Nephron (organoid): ENCODE data around the gene ADCY1.

Experiments used
- H3K27ac Mint-ChIP-seq, 3 experiments: 2 replicates each; pipeline ENCODE4 v1.8.0; 2020; ENCODE audit warnings: mixed read lengths in 3 of 3, mild to moderate bottlenecking in 2 of 3, moderate library complexity in 1 of 3
- H3K27me3 Mint-ChIP-seq: 2 replicates; pipeline ENCODE4 v1.8.0; 2021; ENCODE audit warnings: low read depth, mild to moderate bottlenecking, moderate library complexity, mixed read lengths
- H3K36me3 Mint-ChIP-seq: 2 replicates; pipeline ENCODE4 v1.8.0; 2020; ENCODE audit warnings: low read depth, mixed read lengths
- H3K4me1 Mint-ChIP-seq: 2 replicates; pipeline ENCODE4 v1.8.0; 2020; ENCODE audit warnings: mixed read lengths
- H3K4me3 Mint-ChIP-seq, 3 experiments: 2 replicates each; pipeline ENCODE4 v1.8.0; 2020; ENCODE audit warnings: mild to moderate bottlenecking in 3 of 3, mixed read lengths in 3 of 3, moderate library complexity in 2 of 3
- H3K9me3 Mint-ChIP-seq: 2 replicates; pipeline ENCODE4 v1.8.0; 2020; ENCODE audit warnings: mixed read lengths
- CTCF ChIP-seq, 3 experiments: fragments of 200-600 bp; sonication (generic); IDR thresholded peaks; one replicate each; pipeline ENCODE4 v1.5.0; 2021; ENCODE audit warnings: antibody characterized with exemption in 3 of 3; ENCODE audit not compliant: unreplicated experiment in 3 of 3

Gene ADCY1

GRCh38 chr7:45579391-45579801, 5.2 kb downstream of the ADCY1 start:
- Mint-ChIP-seq H3K4me3 (no peak overlapping the region), H3K27ac (no peak overlapping the region), H3K9me3 (no peaks in the 10 kb centered on the region), H3K27me3 (peaks cover 39% of the 10 kb centered on the region), H3K36me3 (no peaks in the 10 kb centered on the region), H3K4me1 (no peaks in the 10 kb centered on the region)
- TF ChIP-seq CTCF (IDR thresholded peaks at IDR 0.05; ENCODE audit: unreplicated experiment in 3 of 3) = no peak

- no peaks in the 10 kb centered on the region for H3K4me1 Mint-ChIP-seq
- H3K27ac Mint-ChIP-seq = no peak overlapping the region
- H3K27me3 Mint-ChIP-seq = peaks cover 35% of the 10 kb centered on the region
- no peaks in the 10 kb centered on the region for H3K9me3 Mint-ChIP-seq
- no peak for TF ChIP-seq CTCF (IDR thresholded peaks at IDR 0.05; ENCODE audit: unreplicated experiment in 3 of 3)
- no peaks in the 10 kb centered on the region for H3K36me3 Mint-ChIP-seq
- H3K4me3 Mint-ChIP-seq = no peak overlapping the region
These were observed 6.1 kb downstream of the ADCY1 start for GRCh38 chr7:45580053-45580872.

GRCh38 chr7:45581271-45581780, 7.2 kb downstream of the ADCY1 start:
- no peak for TF ChIP-seq CTCF (IDR thresholded peaks at IDR 0.05; ENCODE audit: unreplicated experiment in 3 of 3)
- Mint-ChIP-seq H3K9me3 (no peaks in the 10 kb centered on the region), H3K36me3 (no peaks in the 10 kb centered on the region), H3K27ac (no peak overlapping the region), H3K4me3 (no peak overlapping the region), H3K4me1 (no peaks in the 10 kb centered on the region), H3K27me3 (peaks cover 24% of the 10 kb centered on the region)

- H3K9me3 Mint-ChIP-seq = no peaks in the 10 kb centered on the region
- no peak overlapping the region for H3K27ac Mint-ChIP-seq
- no peak for TF ChIP-seq CTCF (IDR thresholded peaks at IDR 0.05; ENCODE audit: unreplicated experiment in 3 of 3)
- peaks cover 15% of the 10 kb centered on the region for H3K27me3 Mint-ChIP-seq
- no peaks in the 10 kb centered on the region for H3K36me3 Mint-ChIP-seq
- H3K4me3 Mint-ChIP-seq = no peak overlapping the region
- no peaks in the 10 kb centered on the region for H3K4me1 Mint-ChIP-seq
These were observed 8.1 kb downstream of the ADCY1 start for GRCh38 chr7:45582136-45582749.

- no peak overlapping the region for H3K27ac Mint-ChIP-seq
- H3K4me1 Mint-ChIP-seq = no peaks in the 10 kb centered on the region
- H3K9me3 Mint-ChIP-seq = no peaks in the 10 kb centered on the region
- H3K36me3 Mint-ChIP-seq = no peaks in the 10 kb centered on the region
- H3K27me3 Mint-ChIP-seq = peaks cover 10% of the 10 kb centered on the region
- TF ChIP-seq CTCF (IDR thresholded peaks at IDR 0.05; ENCODE audit: unreplicated experiment in 3 of 3) = no peak
- H3K4me3 Mint-ChIP-seq = no peak overlapping the region
These were observed 8.7 kb downstream of the ADCY1 start for GRCh38 chr7:45582868-45583277.
